Naive B cell (primary cell): ENCODE measurements around the gene SYCP3. TPM values are rescaled to one million over a fixed set of nuclear protein-coding genes. Genes with fewer than 3 reads are reported as not detected.
A peak's percentile ranks its signal among the peaks of the same experiment; 100 is the strongest.

Experiments
- ATAC-seq, 2 donors: fragments of 150-1000 bp; cut with Tn5 transposase; 2 replicates each; pipeline ENCODE4 v1.10.0; 2021; ENCODE audit warnings: low read depth in 2 of 2, mild to moderate bottlenecking in 2 of 2, moderate library complexity in 2 of 2
- DNase-seq: peaks from one replicate; pipeline ENCODE4 v3.0.0; 2022
- H3K27ac Mint-ChIP-seq, 6 donors: one replicate each; pipeline ENCODE4 v1.8.0; 2020 to 2022; ENCODE audit warnings: mild to moderate bottlenecking in 6 of 6, mixed read lengths in 6 of 6, moderate library complexity in 5 of 6, inconsistent platforms in 2 of 6
- H3K27me3 Mint-ChIP-seq, 3 donors: one replicate each; pipeline ENCODE4 v1.8.0; 2021 to 2022; ENCODE audit warnings: mixed read lengths in 3 of 3, mild to moderate bottlenecking in 1 of 3
- H3K36me3 Mint-ChIP-seq, 2 donors: one replicate each; pipeline ENCODE4 v1.8.0; 2020 to 2022; ENCODE audit warnings: mixed read lengths in 2 of 2, inconsistent platforms in 1 of 2, mild to moderate bottlenecking in 1 of 2
- H3K4me1 Mint-ChIP-seq, 3 donors: one replicate each; pipeline ENCODE4 v1.8.0; 2020 to 2022; ENCODE audit warnings: mixed read lengths in 3 of 3, inconsistent platforms in 1 of 3, mild to moderate bottlenecking in 1 of 3, moderate library complexity in 1 of 3
- H3K4me3 Mint-ChIP-seq, 8 donors: one replicate each; pipeline ENCODE4 v1.8.0; 2020 to 2022; ENCODE audit warnings: mild to moderate bottlenecking in 8 of 8, mixed read lengths in 8 of 8, moderate library complexity in 8 of 8, inconsistent platforms in 2 of 8
- H3K9me3 Mint-ChIP-seq, 7 donors: one replicate each; pipeline ENCODE4 v1.8.0; 2020 to 2022; ENCODE audit warnings: mixed read lengths in 7 of 7, mild to moderate bottlenecking in 5 of 7, inconsistent platforms in 2 of 7, moderate library complexity in 1 of 7
- polyA plus RNA-seq, 6 donors: library from polyadenylated mRNA; unstranded; fragments of 300-500 nt; fragmentation: Illumina TruSeq; gene quantifications; one replicate each; pipeline ENCODE4 v1.2.3, GENCODE V29; 2021; ENCODE audit warnings: low read depth in 6 of 6

The SYCP3 gene
- polyA plus RNA-seq, result 1 to 10 TPM in 1 of 6 donors, under 1 TPM in 5; 0.74 to 1.6 (median 0.78) TPM

GRCh38 chr12:101738920-101739665 lies at the start of gene SYCP3:
SYCP3 (minus strand) TSS chr12:101739462; CDS start chr12:101737935, 1,527 bp downstream.
- H3K4me3 Mint-ChIP-seq, result peak within 1 kb of the TSS in 1 of 8 donors; percentile 60
- ATAC-seq (no peak), DNase-seq (no peak)
- H3K27me3 Mint-ChIP-seq, result no peaks in the 10 kb centered on the region
- peaks cover 31 to 34% (median 34%) of the 10 kb centered on the region in 3 donors for H3K4me1 Mint-ChIP-seq
- peaks cover 17 to 18% of the 10 kb centered on the region in 2 donors for H3K36me3 Mint-ChIP-seq
- H3K27ac Mint-ChIP-seq, result peak within 1 kb of the TSS in 5 of 6 donors; percentile 63 to 86 (median 79)
- H3K9me3 Mint-ChIP-seq, result no peaks in the 10 kb centered on the region

GRCh38 chr12:101785671-101786070 lies 46.4 kb upstream of the SYCP3 start:
- Mint-ChIP-seq H3K9me3 (no peaks in the 10 kb centered on the region), H3K4me3 (no peak overlapping the region), H3K27me3 (no peaks in the 10 kb centered on the region), H3K4me1 (peaks cover 6 to 11% (median 11%) of the 10 kb centered on the region in 3 donors), H3K36me3 (peaks cover 20 to 28% of the 10 kb centered on the region in 2 donors), H3K27ac (no peak overlapping the region)
- ATAC-seq (no peak), DNase-seq (no peak)

- no peaks in the 10 kb centered on the region for H3K9me3 Mint-ChIP-seq
- H3K27ac Mint-ChIP-seq, result no peak overlapping the region
- no peak overlapping the region for H3K4me3 Mint-ChIP-seq
- no peak for ATAC-seq
- no peak for DNase-seq
- H3K4me1 Mint-ChIP-seq, result peaks cover 9 to 20% (median 15%) of the 10 kb centered on the region in 3 donors
- H3K36me3 Mint-ChIP-seq, result peaks cover 23 to 26% of the 10 kb centered on the region in 2 donors
- H3K27me3 Mint-ChIP-seq, result no peaks in the 10 kb centered on the region
Measured at GRCh38 chr12:101784376-101784775, 45.1 kb upstream of the SYCP3 start.

GRCh38 chr12:101783838-101784237 lies 44.6 kb upstream of the SYCP3 start:
- peak overlapping the region in 1 of 6 donors; percentile 64 for H3K27ac Mint-ChIP-seq
- no peak overlapping the region for H3K4me3 Mint-ChIP-seq
- no peak for ATAC-seq
- peaks cover 22 to 23% of the 10 kb centered on the region in 2 donors for H3K36me3 Mint-ChIP-seq
- no peaks in the 10 kb centered on the region for H3K27me3 Mint-ChIP-seq
- no peak for DNase-seq
- peaks cover 9 to 20% (median 15%) of the 10 kb centered on the region in 3 donors for H3K4me1 Mint-ChIP-seq
- no peaks in the 10 kb centered on the region for H3K9me3 Mint-ChIP-seq

- no peak for DNase-seq
- no peaks in the 10 kb centered on the region for H3K27me3 Mint-ChIP-seq
- peaks cover 9 to 20% (median 15%) of the 10 kb centered on the region in 3 donors for H3K4me1 Mint-ChIP-seq
- ATAC-seq, result no peak
- peaks cover 22 to 23% of the 10 kb centered on the region in 2 donors for H3K36me3 Mint-ChIP-seq
- H3K9me3 Mint-ChIP-seq, result no peaks in the 10 kb centered on the region
- peak overlapping the region in 4 of 6 donors; percentile 22 to 88 (median 33) for H3K27ac Mint-ChIP-seq
- no peak overlapping the region for H3K4me3 Mint-ChIP-seq
Measured at GRCh38 chr12:101783150-101783549, 43.9 kb upstream of the SYCP3 start.

- Mint-ChIP-seq H3K4me1 (peaks cover 9 to 20% (median 15%) of the 10 kb centered on the region in 3 donors), H3K9me3 (no peaks in the 10 kb centered on the region), H3K27ac (peak overlapping the region in 2 of 6 donors; percentile 22 to 69), H3K27me3 (no peaks in the 10 kb centered on the region), H3K4me3 (no peak overlapping the region), H3K36me3 (peaks cover 19 to 23% of the 10 kb centered on the region in 2 donors)
- DNase-seq, result no peak
- ATAC-seq, result no peak
Measured at GRCh38 chr12:101782273-101782731, 43.0 kb upstream of the SYCP3 start.

GRCh38 chr12:101781834-101782233 lies 42.6 kb upstream of the SYCP3 start:
- ATAC-seq (no peak), DNase-seq (no peak)
- peaks cover 9 to 20% (median 15%) of the 10 kb centered on the region in 3 donors for H3K4me1 Mint-ChIP-seq
- H3K9me3 Mint-ChIP-seq, result no peaks in the 10 kb centered on the region
- H3K27me3 Mint-ChIP-seq, result no peaks in the 10 kb centered on the region
- H3K36me3 Mint-ChIP-seq, result peaks cover 23 to 24% of the 10 kb centered on the region in 2 donors
- H3K4me3 Mint-ChIP-seq, result no peak overlapping the region
- H3K27ac Mint-ChIP-seq, result no peak overlapping the region

GRCh38 chr12:101780599-101780998 lies 41.3 kb upstream of the SYCP3 start:
- DNase-seq, result peak; percentile 5
- Mint-ChIP-seq H3K9me3 (no peaks in the 10 kb centered on the region), H3K27ac (peak overlapping the region in 3 of 6 donors; percentile 47 to 64 (median 55)), H3K4me1 (peaks cover 9 to 20% (median 15%) of the 10 kb centered on the region in 3 donors), H3K36me3 (peaks cover 23 to 24% of the 10 kb centered on the region in 2 donors), H3K4me3 (peak overlapping the region in 2 of 8 donors; percentile 0 to 37), H3K27me3 (no peaks in the 10 kb centered on the region)
- ATAC-seq, result peak; percentile 49 to 78

GRCh38 chr12:101779626-101780025 lies 40.4 kb upstream of the SYCP3 start:
- Mint-ChIP-seq H3K27ac (peak overlapping the region in 2 of 6 donors; percentile 29 to 74), H3K9me3 (no peaks in the 10 kb centered on the region), H3K27me3 (no peaks in the 10 kb centered on the region), H3K4me3 (no peak overlapping the region), H3K36me3 (peaks cover 22 to 23% of the 10 kb centered on the region in 2 donors), H3K4me1 (peaks cover 9 to 20% (median 15%) of the 10 kb centered on the region in 3 donors)
- DNase-seq (no peak), ATAC-seq (no peak)

- peaks cover 9 to 20% (median 15%) of the 10 kb centered on the region in 3 donors for H3K4me1 Mint-ChIP-seq
- DNase-seq (no peak), ATAC-seq (no peak)
- H3K27ac Mint-ChIP-seq, result no peak overlapping the region
- peaks cover 18 to 20% of the 10 kb centered on the region in 2 donors for H3K36me3 Mint-ChIP-seq
- H3K4me3 Mint-ChIP-seq, result no peak overlapping the region
- no peaks in the 10 kb centered on the region for H3K9me3 Mint-ChIP-seq
- H3K27me3 Mint-ChIP-seq, result no peaks in the 10 kb centered on the region
Measured at GRCh38 chr12:101779200-101779599, 39.9 kb upstream of the SYCP3 start.

- no peak for DNase-seq
- Mint-ChIP-seq H3K27ac (peak overlapping the region in 4 of 6 donors; percentile 27 to 83 (median 36)), H3K4me1 (peaks cover 17 to 23% (median 21%) of the 10 kb centered on the region in 3 donors), H3K27me3 (no peaks in the 10 kb centered on the region), H3K4me3 (no peak overlapping the region), H3K9me3 (no peaks in the 10 kb centered on the region), H3K36me3 (peaks cover 13 to 14% of the 10 kb centered on the region in 2 donors)
- no peak for ATAC-seq
Measured at GRCh38 chr12:101777978-101778377, 38.7 kb upstream of the SYCP3 start.

- DNase-seq (no peak), ATAC-seq (no peak)
- Mint-ChIP-seq H3K4me3 (no peak overlapping the region), H3K27me3 (no peaks in the 10 kb centered on the region), H3K27ac (peak overlapping the region in 5 of 6 donors; percentile 23 to 86 (median 69)), H3K4me1 (peaks cover 17 to 23% (median 18%) of the 10 kb centered on the region in 3 donors), H3K36me3 (peaks cover 8 to 14% of the 10 kb centered on the region in 2 donors), H3K9me3 (no peaks in the 10 kb centered on the region)
Measured at GRCh38 chr12:101777485-101777884, 38.2 kb upstream of the SYCP3 start.

GRCh38 chr12:101775816-101776215 lies 36.6 kb upstream of the SYCP3 start:
- no peaks in the 10 kb centered on the region for H3K9me3 Mint-ChIP-seq
- H3K36me3 Mint-ChIP-seq, result peaks cover 5 to 14% of the 10 kb centered on the region in 2 donors
- H3K27me3 Mint-ChIP-seq, result no peaks in the 10 kb centered on the region
- DNase-seq (no peak), ATAC-seq (no peak)
- peaks cover 13 to 14% (median 14%) of the 10 kb centered on the region in 3 donors for H3K4me1 Mint-ChIP-seq
- H3K27ac Mint-ChIP-seq, result no peak overlapping the region
- H3K4me3 Mint-ChIP-seq, result no peak overlapping the region
